Sigmoid colon (tissue), 4 donors: ENCODE measurements around the gene PDE3B.
"Not testable (repeated sequence)": the region's sequence is repeated elsewhere in the genome, so short reads cannot be mapped to it uniquely, and the experiment has no call there.

Experiments used
- EP300 ChIP-seq, 4 donors: sonication (generic); formaldehyde crosslinking; IDR thresholded peaks; one replicate each; pipeline ENCODE4 v1.6.1; 2017; ENCODE audit warnings: antibody characterized with exemption in 4 of 4
- POLR2A ChIP-seq, 2 donors: fragments of 450-650 bp; IDR thresholded peaks; one replicate each; pipeline ENCODE4 v1.6.1; 2016; ENCODE audit warnings: antibody characterized with exemption in 2 of 2, mild to moderate bottlenecking in 2 of 2, moderate library complexity in 2 of 2
- POLR2AphosphoS5 ChIP-seq, 4 donors: sonication (generic); formaldehyde crosslinking; IDR thresholded peaks; one replicate each; pipeline ENCODE4 v1.6.1; 2017; ENCODE audit warnings: antibody characterized with exemption in 4 of 4
- TF ChIP-seq, protein P1 (sequence below), 4 experiments: fragments of 450-650 bp in 3 of 4; fragments of 200-600 bp in 1 of 4; IDR thresholded peaks; one replicate each; pipeline ENCODE4 v1.5.1; 2016 to 2019; ENCODE audit warnings: antibody characterized with exemption in 4 of 4, mild to moderate bottlenecking in 3 of 4, moderate library complexity in 2 of 4

DNA sequence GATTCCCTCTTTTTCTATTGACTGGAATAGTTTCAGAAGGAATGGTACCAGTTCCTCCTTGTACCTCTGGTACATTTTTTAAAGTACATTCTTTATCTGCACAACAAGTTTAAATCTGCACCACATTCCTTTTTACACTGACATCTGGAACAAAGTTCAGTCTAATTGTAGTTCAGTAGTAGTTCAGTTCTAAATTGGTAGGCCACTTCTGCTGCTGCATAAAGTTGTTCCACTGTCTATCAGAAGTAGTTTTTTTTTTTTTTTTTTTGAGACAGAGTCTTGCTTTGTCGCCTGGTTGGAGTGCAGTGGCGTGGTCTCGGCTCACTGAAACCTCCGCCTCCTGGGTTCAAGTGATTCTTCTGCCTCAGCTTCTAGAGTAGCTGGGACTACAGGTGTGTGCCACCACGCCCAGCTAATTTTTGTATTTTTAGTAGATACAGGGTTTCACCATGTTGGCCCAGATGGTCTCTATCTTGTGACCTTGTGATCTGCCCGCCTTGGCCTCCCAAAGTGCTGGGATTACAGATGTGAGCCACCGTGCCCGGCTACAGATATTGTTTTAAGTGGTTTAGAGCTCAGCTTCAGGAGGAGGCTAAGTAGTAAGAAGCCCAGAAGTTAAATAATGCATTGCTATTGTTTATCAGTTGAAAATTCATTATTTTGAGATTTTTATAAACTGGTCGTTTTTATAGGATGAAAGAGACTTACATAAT lies 115.9 kb downstream of the PDE3B start:
- not testable (repeated sequence) for TF ChIP-seq POLR2A, EP300, POLR2AphosphoS5 (IDR thresholded peaks at IDR 0.05)
- TF ChIP-seq, protein P1, sequence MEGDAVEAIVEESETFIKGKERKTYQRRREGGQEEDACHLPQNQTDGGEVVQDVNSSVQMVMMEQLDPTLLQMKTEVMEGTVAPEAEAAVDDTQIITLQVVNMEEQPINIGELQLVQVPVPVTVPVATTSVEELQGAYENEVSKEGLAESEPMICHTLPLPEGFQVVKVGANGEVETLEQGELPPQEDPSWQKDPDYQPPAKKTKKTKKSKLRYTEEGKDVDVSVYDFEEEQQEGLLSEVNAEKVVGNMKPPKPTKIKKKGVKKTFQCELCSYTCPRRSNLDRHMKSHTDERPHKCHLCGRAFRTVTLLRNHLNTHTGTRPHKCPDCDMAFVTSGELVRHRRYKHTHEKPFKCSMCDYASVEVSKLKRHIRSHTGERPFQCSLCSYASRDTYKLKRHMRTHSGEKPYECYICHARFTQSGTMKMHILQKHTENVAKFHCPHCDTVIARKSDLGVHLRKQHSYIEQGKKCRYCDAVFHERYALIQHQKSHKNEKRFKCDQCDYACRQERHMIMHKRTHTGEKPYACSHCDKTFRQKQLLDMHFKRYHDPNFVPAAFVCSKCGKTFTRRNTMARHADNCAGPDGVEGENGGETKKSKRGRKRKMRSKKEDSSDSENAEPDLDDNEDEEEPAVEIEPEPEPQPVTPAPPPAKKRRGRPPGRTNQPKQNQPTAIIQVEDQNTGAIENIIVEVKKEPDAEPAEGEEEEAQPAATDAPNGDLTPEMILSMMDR (IDR thresholded peaks at IDR 0.05), result not testable (repeated sequence)
